PC-3 (cell line): ENCODE measurements around the gene ATG5. TPM values are rescaled to one million over a fixed set of nuclear protein-coding genes. Genes with fewer than 3 reads are reported as not detected.
A peak's percentile ranks its signal among the peaks of the same experiment; 100 is the strongest.

ENCODE experiments used
- ATAC-seq: fragments of 200-7000 bp; cut with Tn5 transposase; 2 replicates; pipeline ENCODE4 v1.9.1; 2020; ENCODE audit warnings: mild to moderate bottlenecking, moderate library complexity
- BruUV-seq: library from RNA; stranded (reverse); fragments of 400-500 nt; replicated peaks from 2 replicates; lab custom pipeline; 2021; lab: Mats Ljungman, UMichigan
- CTCF ChIA-PET: fragments of 300-600 bp; sonication (Branson Sonifier 250); formaldehyde crosslinking; loops from one replicate; lab custom pipeline; 2022; ENCODE audit warnings: antibody characterized with exemption; lab: Charles Lee
- POLR2A ChIA-PET: fragments of 300-600 bp; sonication (Branson Sonifier 250); formaldehyde crosslinking; loops from one replicate; lab custom pipeline; 2022; ENCODE audit warnings: antibody characterized with exemption; ENCODE audit not compliant: unreplicated experiment; lab: Charles Lee
- DNase-seq: peaks from one replicate; pipeline ENCODE4 v3.0.0-alpha.2; 2015
- H2AFZ ChIP-seq: fragments of 300-600 bp; sonication (generic); 2 replicates; pipeline ENCODE4 v1.6.0; 2016; ENCODE audit warnings: antibody characterized with exemption, low read length
- H3F3A ChIP-seq: fragments of 300-600 bp; sonication (generic); one replicate; pipeline ENCODE4 v1.6.0; 2017; ENCODE audit warnings: antibody characterized with exemption, low read length, control low read depth, mild to moderate bottlenecking; ENCODE audit not compliant: unreplicated experiment
- H3K27ac ChIP-seq: fragments of 300-600 bp; sonication (generic); 2 replicates; pipeline ENCODE4 v1.5.1; 2016; ENCODE audit warnings: mild to moderate bottlenecking, low read length
- H3K27me3 ChIP-seq: fragments of 300-600 bp; sonication (generic); 2 replicates; pipeline ENCODE4 v1.6.1; 2016; ENCODE audit warnings: low read length, mixed read lengths
- H3K36me3 ChIP-seq: fragments of 300-600 bp; sonication (generic); 2 replicates; pipeline ENCODE4 v1.6.1; 2016; ENCODE audit warnings: low read depth, mixed run types, low read length, mixed read lengths
- H3K4me1 ChIP-seq: fragments of 300-600 bp; sonication (generic); 2 replicates; pipeline ENCODE4 v1.5.1; 2016; ENCODE audit warnings: low read length; ENCODE audit not compliant: insufficient read depth
- H3K4me2 ChIP-seq: fragments of 300-600 bp; sonication (generic); 2 replicates; pipeline ENCODE4 v1.6.0; 2016; ENCODE audit warnings: low read length
- H3K4me3 ChIP-seq: fragments of 300-600 bp; sonication (generic); 2 replicates; pipeline ENCODE4 v1.5.1; 2016; ENCODE audit warnings: mild to moderate bottlenecking, low read length, mixed read lengths
- H3K79me2 ChIP-seq: fragments of 300-600 bp; sonication (generic); 2 replicates; pipeline ENCODE4 v1.6.1; 2017; ENCODE audit warnings: low read length, mixed read lengths
- H3K9ac ChIP-seq: fragments of 300-600 bp; sonication (generic); 2 replicates; pipeline ENCODE4 v1.6.0; 2016; ENCODE audit warnings: mild to moderate bottlenecking, low read length
- H3K9me2 ChIP-seq: fragments of 300-600 bp; sonication (generic); replicated peaks from 2 replicates; pipeline ENCODE4 v1.6.1; 2016; ENCODE audit warnings: mixed run types, low read length, mixed read lengths
- H3K9me3 ChIP-seq: fragments of 300-600 bp; sonication (generic); 2 replicates; pipeline ENCODE4 v1.6.1; 2016; ENCODE audit warnings: low read length, mixed read lengths
- H4K20me1 ChIP-seq: fragments of 300-600 bp; sonication (generic); 2 replicates; pipeline ENCODE4 v1.6.1; 2016; ENCODE audit warnings: low read length, mixed read lengths
- EZH2 ChIP-seq: fragments of 300-600 bp; sonication (generic); IDR thresholded peaks from one replicate; pipeline ENCODE4 v1.6.1; 2017; ENCODE audit warnings: antibody characterized with exemption, mild to moderate bottlenecking, low read length; ENCODE audit not compliant: unreplicated experiment
- EZH2phosphoT487 ChIP-seq: fragments of 300-600 bp; sonication (generic); IDR thresholded peaks from 2 replicates; pipeline ENCODE4 v1.6.1; 2018; ENCODE audit warnings: mild to moderate bottlenecking, antibody characterized with exemption, low read length, borderline replicate concordance
- intact Hi-C: fragments of 100-400 bp; cut with micrococcal nuclease; formaldehyde crosslinking; loops from 2 replicates; pipeline ENCODE4 v1.9.0; 2023
- total RNA-seq: library from RNA; depleted of rRNA; stranded (reverse); fragments of >200 nt; gene quantifications from 2 replicates; pipeline ENCODE4 v1.2.3, GENCODE V29; 2014
- TF ChIP-seq, protein P1 (sequence below): fragments of 300-600 bp; sonication (generic); conservative IDR thresholded peaks from 2 replicates; pipeline ENCODE4 v1.5.1; 2017; ENCODE audit warnings: antibody characterized with exemption, low read depth, mild to moderate bottlenecking, low read length

The ATG5 gene
- total RNA-seq, 1 experiment from 2014 or later: 38.8 TPM

DNA sequence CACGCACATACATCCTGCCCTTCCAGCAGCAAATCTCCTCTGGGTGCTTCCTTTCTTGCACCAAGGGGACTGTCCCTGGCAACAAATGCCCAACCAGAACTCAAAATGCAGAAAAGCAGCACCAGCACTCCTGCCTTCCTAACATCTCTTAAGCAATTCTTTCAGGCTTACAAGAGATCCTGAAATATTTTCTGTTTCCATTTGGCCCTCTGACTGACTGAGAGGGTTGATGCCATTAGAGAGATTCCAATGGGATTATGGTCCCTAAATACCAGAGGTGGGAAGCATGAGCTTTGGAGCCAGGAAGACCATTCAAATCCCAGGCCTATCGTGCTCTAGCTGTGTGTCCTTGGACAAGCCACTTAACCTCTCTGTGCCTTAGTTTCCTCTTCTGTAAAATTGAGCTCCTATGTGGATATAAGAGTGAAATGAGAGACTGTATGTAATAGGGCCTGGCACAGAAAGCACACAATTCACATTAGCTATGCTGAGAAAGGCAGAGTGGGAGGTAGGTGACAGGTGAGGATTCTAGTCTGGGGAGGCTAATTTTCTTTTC is 182.6 kb downstream of the ATG5 start:
- Histone ChIP-seq H3K4me1 (peaks cover 29% of the 10 kb centered on the region), H3K4me2 (no peak overlapping the region), H3K27ac (no peak overlapping the region), H3F3A (no peaks in the 10 kb centered on the region), H3K4me3 (no peak overlapping the region), H3K9me2 (no peaks in the 10 kb centered on the region), H3K36me3 (no peaks in the 10 kb centered on the region), H2AFZ (no peak overlapping the region), H3K9me3 (no peaks in the 10 kb centered on the region), H3K9ac (no peak overlapping the region), H3K79me2 (no peaks in the 10 kb centered on the region), H4K20me1 (no peaks in the 10 kb centered on the region), H3K27me3 (no peaks in the 10 kb centered on the region)
- TF ChIP-seq, protein P1, sequence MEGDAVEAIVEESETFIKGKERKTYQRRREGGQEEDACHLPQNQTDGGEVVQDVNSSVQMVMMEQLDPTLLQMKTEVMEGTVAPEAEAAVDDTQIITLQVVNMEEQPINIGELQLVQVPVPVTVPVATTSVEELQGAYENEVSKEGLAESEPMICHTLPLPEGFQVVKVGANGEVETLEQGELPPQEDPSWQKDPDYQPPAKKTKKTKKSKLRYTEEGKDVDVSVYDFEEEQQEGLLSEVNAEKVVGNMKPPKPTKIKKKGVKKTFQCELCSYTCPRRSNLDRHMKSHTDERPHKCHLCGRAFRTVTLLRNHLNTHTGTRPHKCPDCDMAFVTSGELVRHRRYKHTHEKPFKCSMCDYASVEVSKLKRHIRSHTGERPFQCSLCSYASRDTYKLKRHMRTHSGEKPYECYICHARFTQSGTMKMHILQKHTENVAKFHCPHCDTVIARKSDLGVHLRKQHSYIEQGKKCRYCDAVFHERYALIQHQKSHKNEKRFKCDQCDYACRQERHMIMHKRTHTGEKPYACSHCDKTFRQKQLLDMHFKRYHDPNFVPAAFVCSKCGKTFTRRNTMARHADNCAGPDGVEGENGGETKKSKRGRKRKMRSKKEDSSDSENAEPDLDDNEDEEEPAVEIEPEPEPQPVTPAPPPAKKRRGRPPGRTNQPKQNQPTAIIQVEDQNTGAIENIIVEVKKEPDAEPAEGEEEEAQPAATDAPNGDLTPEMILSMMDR: no peak
- TF ChIP-seq EZH2phosphoT487: no peak
- TF ChIP-seq EZH2: no peak
- POLR2A ChIA-PET: no interaction called here
- ATAC-seq (no peak), DNase-seq (no peak)
- CTCF ChIA-PET: no interaction called here
- intact Hi-C loops: no loop called here
- BruUV-seq: no TSS peak

DNA sequence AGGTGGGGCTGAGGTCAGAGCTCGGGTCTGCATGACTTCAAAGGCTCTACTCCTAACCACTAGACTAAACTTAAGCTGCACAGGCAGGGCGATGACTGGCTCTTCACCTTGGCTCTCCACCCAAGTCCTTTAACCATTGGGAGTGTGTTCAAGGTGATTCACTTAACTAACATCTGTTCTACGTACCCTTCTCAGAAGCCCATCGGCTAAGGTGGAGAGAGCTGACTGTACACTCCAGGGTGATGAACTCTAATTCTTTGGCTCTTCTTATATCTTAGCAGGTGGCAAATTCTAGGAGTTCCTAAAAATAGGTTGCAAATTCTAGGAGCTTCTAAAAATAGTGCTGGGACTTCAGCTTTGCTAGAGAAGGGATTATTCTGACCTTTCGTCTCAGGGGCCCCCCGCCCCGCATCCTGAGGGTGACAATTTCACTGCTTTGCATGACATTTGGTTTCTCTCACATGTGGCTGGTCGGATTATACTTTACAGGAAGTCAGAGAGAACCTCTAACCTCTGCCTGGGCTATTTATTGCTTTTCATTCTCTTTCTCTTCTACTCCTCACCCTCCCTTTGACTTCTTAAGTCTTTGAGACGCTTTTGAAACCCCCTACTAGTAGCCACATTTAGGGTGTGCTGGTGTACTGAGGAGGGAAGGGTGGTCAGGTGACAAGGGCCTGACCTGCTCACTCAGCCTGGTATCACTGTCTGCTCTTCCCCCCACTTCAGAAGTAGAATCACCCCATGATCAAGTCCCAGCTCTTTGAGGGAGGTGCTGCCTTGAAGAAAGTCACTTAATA is 183.9 kb downstream of the ATG5 start:
- ATAC-seq: no peak
- peak; percentile 41 for DNase-seq

More for the DNA sequence above, 183.9 kb downstream of the ATG5 start:
- ChIA-PET CTCF (no interaction called here), POLR2A (no interaction called here)
- intact Hi-C loops: no loop called here
- no peak overlapping the region for H2AFZ ChIP-seq
- no peaks in the 10 kb centered on the region for H3K27me3 ChIP-seq
- peaks cover 16% of the 10 kb centered on the region for H3K4me1 ChIP-seq
- H3K36me3 ChIP-seq: no peaks in the 10 kb centered on the region
- no peaks in the 10 kb centered on the region for H4K20me1 ChIP-seq
- H3K4me2 ChIP-seq: no peak overlapping the region
- H3K27ac ChIP-seq: no peak overlapping the region
- TF ChIP-seq EZH2phosphoT487 (no peak), EZH2 (no peak)
- TF ChIP-seq, protein P1: no peak
- no peaks in the 10 kb centered on the region for H3K79me2 ChIP-seq
- no peak overlapping the region for H3K4me3 ChIP-seq
- H3K9ac ChIP-seq: no peak overlapping the region
- H3F3A ChIP-seq: no peaks in the 10 kb centered on the region
- no TSS peak for BruUV-seq
- H3K9me3 ChIP-seq: no peaks in the 10 kb centered on the region
- H3K9me2 ChIP-seq: no peaks in the 10 kb centered on the region
